HepG2 (cell line): Measurements from ENCODE around the gene COPB2. TPM values are rescaled to one million over a fixed set of nuclear protein-coding genes. Genes with fewer than 3 reads are reported as not detected.

Experiments
- ARNTL ChIP-seq: sonication (generic); formaldehyde crosslinking; IDR thresholded peaks from 2 replicates; pipeline ENCODE4 v1.4.0; 2020; ENCODE audit warnings: mild to moderate bottlenecking, missing genetic modification reagents
- ASH2L ChIP-seq: fragments of 300-600, 200-600 bp; sonication (generic); IDR thresholded peaks from 2 replicates; pipeline ENCODE4 v1.7.0; 2017; ENCODE audit warnings: low read depth, mild to moderate bottlenecking, moderate library complexity, mixed read lengths, low read length; ENCODE audit not compliant: insufficient read length
- HNRNPLL ChIP-seq: fragments of 200-400 bp; formaldehyde crosslinking; IDR thresholded peaks from 2 replicates; pipeline ENCODE4 v1.6.1; 2017; ENCODE audit warnings: mild to moderate bottlenecking, low read depth, low read length; ENCODE audit not compliant: poor library complexity, severe bottlenecking
- KDM3A ChIP-seq: IDR thresholded peaks from 2 replicates; pipeline ENCODE4 v1.6.1; 2018; ENCODE audit warnings: low read depth, missing compliant biosample characterization
- KDM4B ChIP-seq: sonication (generic); formaldehyde crosslinking; IDR thresholded peaks from 2 replicates; pipeline ENCODE4 v1.4.0; 2020; ENCODE audit warnings: missing genetic modification reagents
- KDM5B ChIP-seq: sonication (generic); formaldehyde crosslinking; IDR thresholded peaks from 2 replicates; pipeline ENCODE4 v1.4.0; 2020; ENCODE audit warnings: missing genetic modification reagents, mild to moderate bottlenecking, borderline replicate concordance
- SOX6 ChIP-seq, 2 experiments: fragments of 450-650 bp in 1 of 2; sonication (generic) in 1 of 2; formaldehyde crosslinking in 1 of 2; IDR thresholded peaks; 2 replicates each; pipeline versions ENCODE4 v1.4.0 to v1.6.1; 2017 to 2020; ENCODE audit warnings: antibody characterized with exemption in 1 of 2, mild to moderate bottlenecking in 1 of 2, missing genetic modification reagents in 1 of 2
- SP140L ChIP-seq: sonication (generic); formaldehyde crosslinking; IDR thresholded peaks from 2 replicates; pipeline ENCODE4 v1.4.0; 2020; ENCODE audit warnings: missing genetic modification reagents, borderline replicate concordance
- SRSF1 ChIP-seq: fragments of 200-400 bp; formaldehyde crosslinking; optimal IDR thresholded peaks from 2 replicates; pipeline ENCODE3; 2017; ENCODE audit warnings: mild to moderate bottlenecking, low read depth, low read length, moderate library complexity
- TCF7L2 ChIP-seq: IDR thresholded peaks from 2 replicates; pipeline ENCODE4 v1.6.1; 2011; ENCODE audit warnings: mild to moderate bottlenecking, low read depth, low read length, moderate library complexity
- ZFAT ChIP-seq: sonication (generic); formaldehyde crosslinking; conservative IDR thresholded peaks from 2 replicates; pipeline ENCODE4 v1.8.1; 2023; ENCODE audit warnings: missing genetic modification reagents, inconsistent platforms
- ZNF263 ChIP-seq: sonication (generic); formaldehyde crosslinking; IDR thresholded peaks from 2 replicates; pipeline ENCODE4 v1.4.0; 2020; ENCODE audit warnings: missing genetic modification reagents
- ZNF451 ChIP-seq: sonication (generic); formaldehyde crosslinking; IDR thresholded peaks from 2 replicates; pipeline ENCODE4 v1.5.0; 2020; ENCODE audit warnings: mild to moderate bottlenecking, missing genetic modification reagents
- ZNF510 ChIP-seq: sonication (generic); formaldehyde crosslinking; IDR thresholded peaks from 2 replicates; pipeline ENCODE4 v1.4.0; 2020; ENCODE audit warnings: low read depth, mild to moderate bottlenecking, missing genetic modification reagents
- ZNF550 ChIP-seq: sonication (generic); formaldehyde crosslinking; IDR thresholded peaks from 2 replicates; pipeline ENCODE4 v1.4.0; 2020; ENCODE audit warnings: mild to moderate bottlenecking, missing genetic modification reagents, borderline replicate concordance
- ZSCAN12 ChIP-seq: sonication (generic); formaldehyde crosslinking; IDR thresholded peaks from 2 replicates; pipeline ENCODE4 v1.9.0; 2021; ENCODE audit warnings: mild to moderate bottlenecking, missing genetic modification reagents
- ZSCAN29 ChIP-seq: sonication (generic); formaldehyde crosslinking; conservative IDR thresholded peaks from 2 replicates; pipeline ENCODE4 v1.4.0; 2020; ENCODE audit warnings: mild to moderate bottlenecking, missing genetic modification reagents
- polyA plus RNA-seq, 8 experiments: library from polyadenylated mRNA; depleted of rRNA in 3 of 8; stranded (reverse) in 7 of 8; unstranded in 1 of 8; fragments of >200 nt; fragmentation: Illumina TruSeq in 4 of 8; extraction: Trizol in 4 of 8; gene quantifications; 2 replicates each; pipeline versions ENCODE4 v1.2.1 to v1.2.3, GENCODE V29; 2011 to 2016; ENCODE audit warnings: low read depth in 4 of 8, missing spikeins in 1 of 8, mixed read lengths in 1 of 8; ENCODE audit not compliant: insufficient read depth in 1 of 8
- total RNA-seq, 5 experiments: library from RNA; depleted of rRNA; stranded (reverse); fragments of >200 nt; fragmentation: Illumina TruSeq; extraction: Trizol; gene quantifications; 2 replicates each; pipeline ENCODE4 v1.2.3, GENCODE V29; 2016; ENCODE audit warnings: low read depth in 1 of 5
- TF ChIP-seq, protein P1 (sequence below): sonication (generic); formaldehyde crosslinking; IDR thresholded peaks from 2 replicates; pipeline ENCODE4 v1.4.0; 2020; ENCODE audit warnings: mild to moderate bottlenecking, low read depth, missing genetic modification reagents
- TF ChIP-seq, protein P2 (sequence below): IDR thresholded peaks from 2 replicates; pipeline ENCODE4 v1.6.1; 2016; ENCODE audit warnings: mild to moderate bottlenecking, missing biosample characterization, missing genetic modification reagents
- TF ChIP-seq, protein P3 (sequence below): sonication (generic); formaldehyde crosslinking; IDR thresholded peaks from 2 replicates; pipeline ENCODE4 v1.8.0; 2022; ENCODE audit warnings: mild to moderate bottlenecking, missing genetic modification reagents, borderline replicate concordance
- TF ChIP-seq, protein P4 (sequence below): IDR thresholded peaks from 2 replicates; pipeline ENCODE4 v1.6.1; 2016; ENCODE audit warnings: control low read depth
- TF ChIP-seq, protein P5 (sequence below): sonication (generic); formaldehyde crosslinking; conservative IDR thresholded peaks from 2 replicates; pipeline ENCODE4 v1.8.1; 2023; ENCODE audit warnings: missing genetic modification reagents

The COPB2 gene
- total and polyA plus RNA-seq, 2 of the 13 experiments (the other 11 are each of a cell fraction or from before 2014, with no cell fraction given) = 83.3 to 217 TPM

DNA sequence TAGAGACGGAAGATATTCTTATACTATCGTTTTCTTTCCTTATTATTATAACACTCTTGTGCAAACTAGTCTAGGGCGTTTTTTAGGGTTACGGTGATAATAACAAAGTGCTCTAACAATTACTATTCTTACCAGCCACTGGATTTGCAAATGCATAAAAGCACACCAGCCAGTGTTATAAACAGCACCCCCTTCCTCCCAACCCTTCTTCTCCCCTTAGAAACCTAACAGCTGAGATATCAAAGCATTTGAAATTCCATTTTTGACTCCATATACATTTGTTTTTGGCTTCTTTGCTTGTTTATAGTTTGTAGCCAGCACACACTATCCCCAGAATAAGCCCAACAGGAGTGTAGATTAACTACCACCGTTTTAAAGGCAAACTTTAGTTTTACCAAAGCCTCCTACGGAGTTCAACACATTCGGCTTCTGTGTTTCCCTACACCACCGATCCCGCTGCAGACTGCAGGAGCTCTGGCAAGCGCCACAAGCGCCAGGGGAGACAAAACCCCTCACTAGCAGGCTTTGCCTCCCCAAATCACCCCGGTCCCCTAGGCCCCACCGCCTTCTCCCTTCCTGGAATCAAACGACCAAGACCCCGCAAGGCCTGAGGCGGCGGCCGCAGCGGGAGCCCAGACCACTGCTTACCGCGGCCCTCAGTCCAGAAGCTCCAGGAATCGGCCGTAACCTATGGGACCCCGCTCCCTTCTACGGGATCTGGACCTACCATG lies 461 bp downstream of the COPB2 start (continued):
- no peak for TF ChIP-seq HNRNPLL
- no peak for TF ChIP-seq ZNF263 (CRISPR knock-in tag)
- no peak for TF ChIP-seq ZSCAN12 (CRISPR knock-in tag)
- 0 out of 2 replicates have a peak, but pooled peaks have one; percentile 49 for TF ChIP-seq ZNF550 (CRISPR knock-in tag)
- TF ChIP-seq, protein P1, sequence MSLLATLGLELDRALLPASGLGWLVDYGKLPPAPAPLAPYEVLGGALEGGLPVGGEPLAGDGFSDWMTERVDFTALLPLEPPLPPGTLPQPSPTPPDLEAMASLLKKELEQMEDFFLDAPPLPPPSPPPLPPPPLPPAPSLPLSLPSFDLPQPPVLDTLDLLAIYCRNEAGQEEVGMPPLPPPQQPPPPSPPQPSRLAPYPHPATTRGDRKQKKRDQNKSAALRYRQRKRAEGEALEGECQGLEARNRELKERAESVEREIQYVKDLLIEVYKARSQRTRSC (CRISPR knock-in tag) = peak; percentile 31; the same call in 1 of the 2 replicates
- no peak for TF ChIP-seq KDM3A (CRISPR knock-in tag)
- TF ChIP-seq, protein P2, sequence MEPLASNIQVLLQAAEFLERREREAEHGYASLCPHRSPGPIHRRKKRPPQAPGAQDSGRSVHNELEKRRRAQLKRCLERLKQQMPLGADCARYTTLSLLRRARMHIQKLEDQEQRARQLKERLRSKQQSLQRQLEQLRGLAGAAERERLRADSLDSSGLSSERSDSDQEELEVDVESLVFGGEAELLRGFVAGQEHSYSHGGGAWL (CRISPR knock-in tag) = peak; percentile 51; the same call in 1 of the 2 replicates
- 0 out of 2 replicates have a peak, but pooled peaks have one; percentile 42 for TF ChIP-seq KDM4B (CRISPR knock-in tag)
- TF ChIP-seq ZSCAN29 (CRISPR knock-in tag) = 0 out of 2 replicates have a peak, but pooled peaks have one; percentile 52
- TF ChIP-seq, protein P3, sequence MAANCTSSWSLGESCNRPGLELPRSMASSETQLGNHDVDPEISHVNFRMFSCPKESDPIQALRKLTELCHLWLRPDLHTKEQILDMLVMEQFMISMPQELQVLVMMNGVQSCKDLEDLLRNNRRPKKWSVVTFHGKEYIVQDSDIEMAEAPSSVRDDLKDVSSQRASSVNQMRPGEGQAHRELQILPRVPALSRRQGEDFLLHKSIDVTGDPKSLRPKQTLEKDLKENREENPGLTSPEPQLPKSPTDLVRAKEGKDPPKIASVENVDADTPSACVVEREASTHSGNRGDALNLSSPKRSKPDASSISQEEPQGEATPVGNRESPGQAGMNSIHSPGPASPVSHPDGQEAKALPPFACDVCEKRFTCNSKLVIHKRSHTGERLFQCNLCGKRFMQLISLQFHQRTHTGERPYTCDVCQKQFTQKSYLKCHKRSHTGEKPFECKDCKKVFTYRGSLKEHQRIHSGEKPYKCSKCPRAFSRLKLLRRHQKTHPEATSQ (CRISPR knock-in tag) = 0 out of 2 replicates have a peak, but pooled peaks have one; percentile 1
- TF ChIP-seq KDM5B (CRISPR knock-in tag) = peak; percentile 74
- TF ChIP-seq, protein P4, sequence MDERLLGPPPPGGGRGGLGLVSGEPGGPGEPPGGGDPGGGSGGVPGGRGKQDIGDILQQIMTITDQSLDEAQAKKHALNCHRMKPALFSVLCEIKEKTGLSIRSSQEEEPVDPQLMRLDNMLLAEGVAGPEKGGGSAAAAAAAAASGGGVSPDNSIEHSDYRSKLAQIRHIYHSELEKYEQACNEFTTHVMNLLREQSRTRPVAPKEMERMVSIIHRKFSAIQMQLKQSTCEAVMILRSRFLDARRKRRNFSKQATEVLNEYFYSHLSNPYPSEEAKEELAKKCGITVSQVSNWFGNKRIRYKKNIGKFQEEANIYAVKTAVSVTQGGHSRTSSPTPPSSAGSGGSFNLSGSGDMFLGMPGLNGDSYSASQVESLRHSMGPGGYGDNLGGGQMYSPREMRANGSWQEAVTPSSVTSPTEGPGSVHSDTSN (CRISPR knock-in tag) = no peak
- TF ChIP-seq, protein P5, sequence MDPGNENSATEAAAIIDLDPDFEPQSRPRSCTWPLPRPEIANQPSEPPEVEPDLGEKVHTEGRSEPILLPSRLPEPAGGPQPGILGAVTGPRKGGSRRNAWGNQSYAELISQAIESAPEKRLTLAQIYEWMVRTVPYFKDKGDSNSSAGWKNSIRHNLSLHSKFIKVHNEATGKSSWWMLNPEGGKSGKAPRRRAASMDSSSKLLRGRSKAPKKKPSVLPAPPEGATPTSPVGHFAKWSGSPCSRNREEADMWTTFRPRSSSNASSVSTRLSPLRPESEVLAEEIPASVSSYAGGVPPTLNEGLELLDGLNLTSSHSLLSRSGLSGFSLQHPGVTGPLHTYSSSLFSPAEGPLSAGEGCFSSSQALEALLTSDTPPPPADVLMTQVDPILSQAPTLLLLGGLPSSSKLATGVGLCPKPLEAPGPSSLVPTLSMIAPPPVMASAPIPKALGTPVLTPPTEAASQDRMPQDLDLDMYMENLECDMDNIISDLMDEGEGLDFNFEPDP (CRISPR knock-in tag) = no peak
- TF ChIP-seq SRSF1 = no peak
- TF ChIP-seq ASH2L = peak; percentile 91
- peak; percentile 45; the same call in 1 of the 2 replicates for TF ChIP-seq ZNF510 (CRISPR knock-in tag)
- TF ChIP-seq ZFAT (CRISPR knock-in tag) = 0 out of 2 replicates have a peak, but pooled peaks have one; percentile 23
- TF ChIP-seq ZNF451 (CRISPR knock-in tag) = peak; percentile 62; the same call in 1 of the 2 replicates
- TF ChIP-seq SP140L (CRISPR knock-in tag) = 0 out of 2 replicates have a peak, but pooled peaks have one; percentile 11
- no peak; the same call in 1 of the 2 replicates for TF ChIP-seq ARNTL
- TF ChIP-seq SOX6 (IDR thresholded peaks at IDR 0.05) = no peak
- TF ChIP-seq SOX6 (CRISPR knock-in tag; IDR thresholded peaks at IDR 0.05) = 0 out of 2 replicates have a peak, but pooled peaks have one; percentile 28
- no peak for TF ChIP-seq TCF7L2
